OCI-LY1 (cell line): Measurements from ENCODE around the gene TBC1D4.

ENCODE experiments used
- EZH2 ChIP-seq: fragments of 200-600 bp; sonication (generic), shearing (Covaris generic); IDR thresholded peaks from 2 replicates; pipeline ENCODE4 v1.8.0; 2017; ENCODE audit warnings: borderline replicate concordance, mixed run types, mild to moderate bottlenecking, antibody characterized with exemption, low read length, moderate library complexity, mixed read lengths
- TF ChIP-seq, protein P1 (sequence below): fragments of 200-600 bp; sonication (generic), shearing (Covaris generic); IDR thresholded peaks from 2 replicates; pipeline ENCODE4 v1.5.1; 2017; ENCODE audit warnings: mild to moderate bottlenecking, antibody characterized with exemption, low read length, moderate library complexity, mixed read lengths

DNA sequence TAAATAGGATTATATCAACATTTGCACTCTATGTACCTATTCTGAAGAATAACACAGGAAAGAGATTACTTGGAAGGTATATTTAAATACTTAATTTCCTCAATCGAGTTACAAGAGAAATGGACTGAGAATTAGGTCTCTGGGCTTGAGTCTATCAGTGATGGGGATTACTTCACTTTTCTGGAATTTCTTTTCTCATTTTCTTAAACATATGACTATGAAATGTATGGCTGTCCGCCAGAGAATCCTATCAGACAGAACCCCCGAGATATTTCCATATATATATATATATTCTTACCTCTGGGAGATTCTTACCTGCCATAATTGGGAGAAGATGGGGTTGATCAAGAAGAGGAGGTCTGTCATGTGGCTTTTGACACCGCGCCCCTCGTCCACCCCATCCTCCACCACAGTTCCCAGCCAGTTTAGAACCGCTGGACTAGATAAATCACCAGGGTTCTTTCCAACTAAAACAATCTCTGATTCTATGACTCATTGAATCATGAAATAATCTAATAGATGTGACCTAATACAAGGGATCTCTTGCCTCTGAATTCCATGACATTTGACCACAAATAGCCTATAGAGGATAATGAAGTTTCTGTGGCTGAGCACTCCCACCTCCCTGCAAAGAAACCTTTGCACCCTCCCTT, 231.3 kb downstream of the TBC1D4 start:
- TF ChIP-seq, protein P1, sequence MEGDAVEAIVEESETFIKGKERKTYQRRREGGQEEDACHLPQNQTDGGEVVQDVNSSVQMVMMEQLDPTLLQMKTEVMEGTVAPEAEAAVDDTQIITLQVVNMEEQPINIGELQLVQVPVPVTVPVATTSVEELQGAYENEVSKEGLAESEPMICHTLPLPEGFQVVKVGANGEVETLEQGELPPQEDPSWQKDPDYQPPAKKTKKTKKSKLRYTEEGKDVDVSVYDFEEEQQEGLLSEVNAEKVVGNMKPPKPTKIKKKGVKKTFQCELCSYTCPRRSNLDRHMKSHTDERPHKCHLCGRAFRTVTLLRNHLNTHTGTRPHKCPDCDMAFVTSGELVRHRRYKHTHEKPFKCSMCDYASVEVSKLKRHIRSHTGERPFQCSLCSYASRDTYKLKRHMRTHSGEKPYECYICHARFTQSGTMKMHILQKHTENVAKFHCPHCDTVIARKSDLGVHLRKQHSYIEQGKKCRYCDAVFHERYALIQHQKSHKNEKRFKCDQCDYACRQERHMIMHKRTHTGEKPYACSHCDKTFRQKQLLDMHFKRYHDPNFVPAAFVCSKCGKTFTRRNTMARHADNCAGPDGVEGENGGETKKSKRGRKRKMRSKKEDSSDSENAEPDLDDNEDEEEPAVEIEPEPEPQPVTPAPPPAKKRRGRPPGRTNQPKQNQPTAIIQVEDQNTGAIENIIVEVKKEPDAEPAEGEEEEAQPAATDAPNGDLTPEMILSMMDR: no peak
- TF ChIP-seq EZH2: no peak
